GM12878 (cell line): ENCODE measurements around the gene DYRK1B. TPM values are rescaled to one million over a fixed set of nuclear protein-coding genes. Genes with fewer than 3 reads are reported as not detected.

Experiments used
- ATF2 ChIP-seq: IDR thresholded peaks from 2 replicates; pipeline ENCODE4 v1.6.1; 2012; ENCODE audit warnings: low read length, inconsistent platforms
- BACH1 ChIP-seq: fragments of 450-650 bp; IDR thresholded peaks from 2 replicates; pipeline ENCODE4 v1.6.1; 2017; ENCODE audit warnings: mild to moderate bottlenecking, borderline replicate concordance
- CHD4 ChIP-seq: fragments of 200-600 bp; sonication (generic); IDR thresholded peaks from 2 replicates; pipeline ENCODE4 v1.6.1; 2016; ENCODE audit warnings: mild to moderate bottlenecking
- DPF2 ChIP-seq: fragments of 450-650 bp; IDR thresholded peaks from 2 replicates; pipeline ENCODE4 v1.6.1; 2017; ENCODE audit warnings: mild to moderate bottlenecking
- EZH2 ChIP-seq: IDR thresholded peaks from 2 replicates; pipeline ENCODE4 v1.6.1; 2012; ENCODE audit warnings: low read depth, mild to moderate bottlenecking, control low read depth, inconsistent platforms, low read length, borderline replicate concordance; ENCODE audit not compliant: control insufficient read depth
- HCFC1 ChIP-seq: fragments of 150-350 bp; IDR thresholded peaks from 2 replicates; pipeline ENCODE4 v1.6.1; 2014; ENCODE audit warnings: low read length
- JUNB ChIP-seq: IDR thresholded peaks from 2 replicates; pipeline ENCODE4 v1.6.1; 2016; ENCODE audit warnings: antibody characterized with exemption, mild to moderate bottlenecking
- KLF5 ChIP-seq: fragments of 450-650 bp; IDR thresholded peaks from 2 replicates; pipeline ENCODE4 v1.6.1; 2014; ENCODE audit warnings: mild to moderate bottlenecking; ENCODE audit not compliant: partially characterized antibody
- MXI1 ChIP-seq: fragments of 150-350 bp; IDR thresholded peaks from 2 replicates; pipeline ENCODE4 v1.6.1; 2011; ENCODE audit warnings: low read depth, mild to moderate bottlenecking, inconsistent platforms, low read length, improper control_type of control experiment
- MYB ChIP-seq: fragments of 150-350 bp; IDR thresholded peaks from 2 replicates; pipeline ENCODE4 v1.6.1; 2014; ENCODE audit warnings: mild to moderate bottlenecking, low read depth, low read length, borderline replicate concordance
- PAX8 ChIP-seq: fragments of 450-650 bp; IDR thresholded peaks from 2 replicates; pipeline ENCODE4 v1.6.1; 2017; ENCODE audit warnings: mild to moderate bottlenecking, moderate library complexity
- PBX3 ChIP-seq: IDR thresholded peaks from 2 replicates; pipeline ENCODE4 v1.6.1; 2011; ENCODE audit warnings: mild to moderate bottlenecking, low read depth, low read length, moderate library complexity; ENCODE audit not compliant: insufficient replicate concordance
- POLR2AphosphoS5 ChIP-seq: IDR thresholded peaks from 2 replicates; pipeline ENCODE4 v1.6.1; 2011; ENCODE audit warnings: mild to moderate bottlenecking, low read length, inconsistent platforms
- RBBP5 ChIP-seq: fragments of 200-600 bp; sonication (generic); conservative IDR thresholded peaks from 2 replicates; pipeline ENCODE4 v1.6.1; 2016
- REST ChIP-seq: IDR thresholded peaks from 2 replicates; pipeline ENCODE4 v1.6.1; 2012; ENCODE audit warnings: mild to moderate bottlenecking, low read depth, low read length
- RUNX3 ChIP-seq: IDR thresholded peaks from 2 replicates; pipeline ENCODE4 v1.6.1; 2012; ENCODE audit warnings: low read length, inconsistent platforms
- SMC3 ChIP-seq: IDR thresholded peaks from 2 replicates; pipeline ENCODE4 v1.6.1; 2011; ENCODE audit warnings: low read length, improper control_type of control experiment, borderline replicate concordance
- SREBF1 ChIP-seq: IDR thresholded peaks from 2 replicates; pipeline ENCODE4 v1.6.1; 2012; ENCODE audit warnings: mild to moderate bottlenecking, low read length
- STAT1 ChIP-seq: fragments of 450-650 bp; conservative IDR thresholded peaks from 2 replicates; pipeline ENCODE4 v1.6.1; 2014; ENCODE audit warnings: antibody characterized with exemption, mild to moderate bottlenecking
- STAT3 ChIP-seq: IDR thresholded peaks from 2 replicates; pipeline ENCODE4 v1.6.1; 2011; ENCODE audit warnings: low read depth, low read length, improper control_type of control experiment
- TCF12 ChIP-seq: IDR thresholded peaks from 2 replicates; pipeline ENCODE4 v1.6.1; 2011; ENCODE audit warnings: low read depth, mild to moderate bottlenecking, low read length
- ZBTB33 ChIP-seq: fragments of 450-650 bp; IDR thresholded peaks from 2 replicates; pipeline ENCODE4 v1.6.1; 2017; ENCODE audit warnings: mild to moderate bottlenecking
- polyA plus RNA-seq, 11 experiments: library from polyadenylated mRNA; depleted of rRNA in 4 of 11; unstranded in 6 of 11; stranded (reverse) in 5 of 11; fragments of >200 nt; fragmentation: Nextera tagmentation in 4 of 11; fragmentation: Illumina TruSeq in 1 of 11; extraction: Ambion mirVana in 4 of 11; extraction: Trizol in 1 of 11; gene quantifications; 1 replicate in 1 of 11; 2 replicates in 10 of 11; pipeline versions ENCODE4 v1.2.1 to v1.2.3, GENCODE V29; 2011 to 2016; ENCODE audit warnings: inconsistent platforms in 2 of 11, missing spikeins in 2 of 11, low read depth in 1 of 11
- total RNA-seq, 4 experiments: library from RNA; depleted of rRNA in 3 of 4; stranded (reverse); fragments of >200 nt in 3 of 4; fragmentation: Illumina TruSeq in 1 of 4; extraction: Trizol in 1 of 4; gene quantifications; 2 replicates each; pipeline versions ENCODE4 v1.2.1 to v1.2.3, GENCODE V29; 2013 to 2021
- TF ChIP-seq, protein P1 (sequence below): IDR thresholded peaks from 2 replicates; pipeline ENCODE4 v1.6.1; 2012; ENCODE audit warnings: low read depth, low read length, improper control_type of control experiment

DYRK1B gene
- total and polyA plus RNA-seq, 10 of the 15 experiments (the other 5 are each of a cell fraction or from before 2014, with no cell fraction given) = 0.07 to 10.2 (median 3.4) TPM; not detected in 1

GRCh38 chr19:39778763-39779162 is 55.2 kb downstream of the DYRK1B start, which contains the start of gene LEUTX (continued):
- TF ChIP-seq ZBTB33 (no peak), MXI1 (no peak), BACH1 (no peak), REST (no peak), HCFC1 (no peak), ATF2 (no peak), STAT3 (no peak), PBX3 (no peak), PAX8 (no peak), RBBP5 (no peak), STAT1 (no peak), RUNX3 (peak; percentile 74), DPF2 (no peak), POLR2AphosphoS5 (no peak), TCF12 (0 out of 2 replicates have a peak, but pooled peaks have one; percentile 10), EZH2 (no peak), MYB (no peak), SMC3 (no peak), CHD4 (no peak), JUNB (no peak), SREBF1 (no peak), KLF5 (no peak)
- TF ChIP-seq, protein P1, sequence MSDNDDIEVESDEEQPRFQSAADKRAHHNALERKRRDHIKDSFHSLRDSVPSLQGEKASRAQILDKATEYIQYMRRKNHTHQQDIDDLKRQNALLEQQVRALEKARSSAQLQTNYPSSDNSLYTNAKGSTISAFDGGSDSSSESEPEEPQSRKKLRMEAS = no peak
